ENCODE results near the gene KRR1. TPM values are rescaled to one million over a fixed set of nuclear protein-coding genes. Genes with fewer than 3 reads are reported as not detected.

The KRR1 gene
- total RNA-seq, 1 experiment from 2014 or later = 41.6 TPM

GRCh38 chr12:75482646-75483045 lies 28.8 kb downstream of the KRR1 start:
- no peak overlapping the region for H3K4me2 ChIP-seq

GRCh38 chr12:75481774-75482173 lies 29.6 kb downstream of the KRR1 start:
- Histone ChIP-seq H3K27ac (no peak overlapping the region), H3K9me2 (ENCODE audit: insufficient read depth) (no peaks in the 10 kb centered on the region), H3K4me3 (no peak overlapping the region), H3K79me2 (ENCODE audit: low read depth) (no peaks in the 10 kb centered on the region), H3K4me1 (replicated peaks; ENCODE audit: insufficient read depth) (peaks cover 11% of the 10 kb centered on the region; the same call in 1 of the 2 replicates), H4K20me1 (ENCODE audit: insufficient read depth) (no peaks in the 10 kb centered on the region), H3K36me3 (ENCODE audit: low read depth) (no peaks in the 10 kb centered on the region), H3F3A (ENCODE audit: insufficient read depth, low read depth) (0 out of 2 replicates have a peak, but pooled peaks cover 2% of the 10 kb centered on the region), H3K4me2 (no peak overlapping the region), H2AFZ (no peak overlapping the region), H3K27me3 (ENCODE audit: insufficient read depth, low read depth) (no peaks in the 10 kb centered on the region), H3K9me3 (ENCODE audit: insufficient read depth, low read depth) (no peaks in the 10 kb centered on the region)
- no peak for DNase-seq
- intact Hi-C loops (cut with micrococcal nuclease; ENCODE audit: unreplicated experiment) = no loop called here
- no TSS peak for BruUV-seq (replicated peaks)
- POLR2A ChIA-PET (ENCODE audit: unreplicated experiment) = interaction anchor here (0.6 to 0.7 kb wide), 2 partner anchors 105 to 874 kb away, joined by 3 to 4 read pairs; no protein-coding TSS in a partner anchor
- no peak for TF ChIP-seq EZH2 (IDR thresholded peaks at IDR 0.05; ENCODE audit: low read depth)
- no peak for TF ChIP-seq CTCF (conservative IDR thresholded peaks at IDR 0.05)
- CTCF ChIA-PET = no interaction called here

More at GRCh38 chr12:75482646-75483045, 28.8 kb downstream of the KRR1 start:
- Histone ChIP-seq H4K20me1 (ENCODE audit: insufficient read depth) (no peaks in the 10 kb centered on the region), H3K9me3 (ENCODE audit: insufficient read depth, low read depth) (no peaks in the 10 kb centered on the region), H3K36me3 (ENCODE audit: low read depth) (no peaks in the 10 kb centered on the region), H3K27ac (no peak overlapping the region), H3K4me1 (replicated peaks; ENCODE audit: insufficient read depth) (peaks cover 11% of the 10 kb centered on the region; the same call in 1 of the 2 replicates), H3K79me2 (ENCODE audit: low read depth) (no peaks in the 10 kb centered on the region), H3F3A (ENCODE audit: insufficient read depth, low read depth) (0 out of 2 replicates have a peak, but pooled peaks cover 4% of the 10 kb centered on the region), H3K4me3 (no peak overlapping the region), H3K27me3 (ENCODE audit: insufficient read depth, low read depth) (no peaks in the 10 kb centered on the region), H3K9me2 (ENCODE audit: insufficient read depth) (no peaks in the 10 kb centered on the region), H2AFZ (no peak overlapping the region)
- intact Hi-C loops (cut with micrococcal nuclease; ENCODE audit: unreplicated experiment) = no loop called here
- TF ChIP-seq CTCF (conservative IDR thresholded peaks at IDR 0.05) = no peak
- TF ChIP-seq EZH2 (IDR thresholded peaks at IDR 0.05; ENCODE audit: low read depth) = no peak
- ChIA-PET CTCF (no interaction called here), POLR2A (ENCODE audit: unreplicated experiment) (no interaction called here)
- BruUV-seq (replicated peaks) = no TSS peak
- DNase-seq = no peak

GRCh38 chr12:75481013-75481705 lies 30.2 kb downstream of the KRR1 start:
- no peak overlapping the region for H3K4me3 ChIP-seq
- no peaks in the 10 kb centered on the region for H3K36me3 ChIP-seq (ENCODE audit: low read depth)
- intact Hi-C loops (cut with micrococcal nuclease; ENCODE audit: unreplicated experiment) = no loop called here

More at GRCh38 chr12:75481013-75481705, 30.2 kb downstream of the KRR1 start:
- POLR2A ChIA-PET (ENCODE audit: unreplicated experiment) = interaction anchor here (0.5 to 1.7 kb wide), 7 partner anchors 12 to 942 kb away, joined by 3 to 11 read pairs (median 5); partner anchors contain the start of gene GLIPR1L2
- Histone ChIP-seq H3K4me2 (peak overlapping the region; percentile 34; the same call in 1 of the 2 replicates), H3F3A (ENCODE audit: insufficient read depth, low read depth) (no peaks in the 10 kb centered on the region), H3K4me1 (replicated peaks; ENCODE audit: insufficient read depth) (peaks cover 11% of the 10 kb centered on the region; the same call in 1 of the 2 replicates), H3K27ac (no peak overlapping the region), H4K20me1 (ENCODE audit: insufficient read depth) (no peaks in the 10 kb centered on the region), H3K9me3 (ENCODE audit: insufficient read depth, low read depth) (no peaks in the 10 kb centered on the region), H3K79me2 (ENCODE audit: low read depth) (no peaks in the 10 kb centered on the region), H3K9me2 (ENCODE audit: insufficient read depth) (no peaks in the 10 kb centered on the region), H2AFZ (no peak overlapping the region; the same call in 1 of the 2 replicates), H3K27me3 (ENCODE audit: insufficient read depth, low read depth) (no peaks in the 10 kb centered on the region)
- TF ChIP-seq EZH2 (IDR thresholded peaks at IDR 0.05; ENCODE audit: low read depth) = no peak
- TF ChIP-seq CTCF (conservative IDR thresholded peaks at IDR 0.05) = no peak
- TSS peak; percentile 61 for BruUV-seq (replicated peaks)
- no peak for DNase-seq
- CTCF ChIA-PET = interaction anchor here (0.7 to 0.8 kb wide), 2 partner anchors 92 to 735 kb away, joined by 3 to 6 read pairs; no protein-coding TSS in a partner anchor

Data from PC-9 (cell line).